Measurements from ENCODE around the gene SIDT2. TPM values are rescaled to one million over a fixed set of nuclear protein-coding genes. Genes with fewer than 3 reads are reported as not detected.

Gene SIDT2
- total and polyA plus RNA-seq, 2 of the 8 experiments (the other 6 are each of a cell fraction or from before 2014, with no cell fraction given) = 18.5 to 21.1 TPM

GRCh38 chr11:117193130-117194020 lies 14.8 kb downstream of the SIDT2 start:
- no peaks in the 10 kb centered on the region for H3K79me1 ChIP-seq (ENCODE audit: low read depth, low read length)
- H4K8ac ChIP-seq (ENCODE audit: extremely low read depth, insufficient read depth, low read length) = no peak overlapping the region
- no peak overlapping the region for H2BK5ac ChIP-seq (ENCODE audit: low read depth, low read length)
- peaks cover 0 to 11% (median 1%) of the 10 kb centered on the region in 4 experiments; a peak in 3 of 8 replicates for H3K36me3 ChIP-seq (ENCODE audit: control insufficient read depth in 2 of 4, insufficient read depth in 4 of 4, low read length in 3 of 4)
- H4K5ac ChIP-seq (ENCODE audit: insufficient read length, low read depth, low read length) = no peak overlapping the region
- no peak overlapping the region for H2BK12ac ChIP-seq (ENCODE audit: low read depth, low read length)
- H3K79me2 ChIP-seq (ENCODE audit: control insufficient read depth in 1 of 2, insufficient read depth in 2 of 2, low read length in 2 of 2) = no peaks in the 10 kb centered on the region
- no peak overlapping the region for H3K23ac ChIP-seq (ENCODE audit: insufficient read length)
- no peak overlapping the region for H4K91ac ChIP-seq (replicated peaks; ENCODE audit: insufficient read length, low read length)
- no peak overlapping the region for H3K4me3 ChIP-seq (ENCODE audit: extremely low read depth in 1 of 4, insufficient read depth in 2 of 4, low read depth in 3 of 4, low read length in 4 of 4)
- no peak overlapping the region for H2BK15ac ChIP-seq (ENCODE audit: low read length)
- H3K4me1 ChIP-seq (replicated peaks in 1 of 4; ENCODE audit: control insufficient read depth in 3 of 4, insufficient read depth in 4 of 4, low read length in 3 of 4) = peaks cover 3 to 6% (median 5%) of the 10 kb centered on the region in 4 experiments
- H3K23me2 ChIP-seq (ENCODE audit: low read depth, low read length) = no peaks in the 10 kb centered on the region
- H3K14ac ChIP-seq (ENCODE audit: insufficient read length) = no peak overlapping the region
- H2BK120ac ChIP-seq (replicated peaks; ENCODE audit: low read depth, low read length) = no peak overlapping the region
- POLR2A ChIA-PET (ENCODE audit: partially characterized antibody) = interaction anchor here (0.6 to 2.3 kb wide), 5 partner anchors 12 to 151 kb away, joined by 3 to 10 read pairs (median 4); no protein-coding TSS in a partner anchor
- no peaks in the 10 kb centered on the region for H3K27me3 ChIP-seq (replicated peaks in 1 of 4; ENCODE audit: control insufficient read depth in 3 of 4, extremely low read depth in 1 of 4, insufficient read depth in 3 of 4, low read length in 3 of 4)
- CTCF ChIA-PET (ENCODE audit: partially characterized antibody) = interaction anchor here (0.9 to 18.7 kb wide), 5 partner anchors 10 to 29 kb away, joined by 3 to 449 read pairs (median 9); partner anchors contain the start of genes PCSK7, RNF214 and SIDT2
- H3K56ac ChIP-seq (replicated peaks; ENCODE audit: insufficient read length, low read depth, low read length) = no peak overlapping the region
- no peak overlapping the region for H3K27ac ChIP-seq (ENCODE audit: low read depth, low read length)
- no peaks in the 10 kb centered on the region for H3K9me3 ChIP-seq (ENCODE audit: insufficient read depth in 2 of 2, low read depth in 1 of 2, low read length in 1 of 2)
- no peak for DNase-seq (ENCODE audit: low read depth in 1 of 2, low spot score in 2 of 2)
- no peak overlapping the region for H2BK20ac ChIP-seq (ENCODE audit: low read length)
- no peak overlapping the region for H3K4ac ChIP-seq (replicated peaks; ENCODE audit: insufficient read length, low read depth, low read length)
- 91% methylated on average over 14 of the region's 15 CpGs; no CpG with 5 or more reads in 1 of the 2 experiments for WGBS, 2 experiments (ENCODE audit: extremely low coverage in 1 of 2, insufficient coverage in 1 of 2, insufficient read length in 1 of 2, insufficient replicate concordance in 2 of 2, low coverage in 1 of 2, low lambda C conversion rate in 2 of 2, missing lambda C conversion rate in 1 of 2)
- TF ChIP-seq SRF (IDR thresholded peaks at IDR 0.05; ENCODE audit: low read depth, low read length) (no peak), SP4 (IDR thresholded peaks at IDR 0.05; ENCODE audit: low read length) (no peak), CBX8 (IDR thresholded peaks at IDR 0.05; ENCODE audit: borderline replicate concordance, low read depth, low read length) (no peak), HDAC2 (IDR thresholded peaks at IDR 0.05; ENCODE audit: borderline replicate concordance in 1 of 2, low read depth in 2 of 2, low read length in 2 of 2) (no peak), NANOG (IDR thresholded peaks at IDR 0.05; ENCODE audit: insufficient read depth, low read depth, low read length, poor library complexity, severe bottlenecking) (no peak), RXRA (IDR thresholded peaks at IDR 0.05; ENCODE audit: insufficient read depth, low read depth, low read length) (no peak), SAP30 (IDR thresholded peaks at IDR 0.05; ENCODE audit: insufficient read depth, insufficient replicate concordance, low read length) (no peak), ZNF274 (IDR thresholded peaks at IDR 0.05; ENCODE audit: borderline replicate concordance, extremely low read depth, low read length) (no peak)
- no peak overlapping the region for H2AK5ac ChIP-seq (ENCODE audit: low read depth, low read length)
- H4K20me1 ChIP-seq (replicated peaks in 1 of 2; ENCODE audit: control insufficient read depth in 1 of 2, insufficient read depth in 2 of 2, low read length in 2 of 2) = peaks cover 2% of the 10 kb centered on the region in 2 experiments
- no peak for FAIRE-seq
- no peak overlapping the region for H3K18ac ChIP-seq (ENCODE audit: extremely low read depth, low read length)
- no peak overlapping the region for H3K4me2 ChIP-seq (ENCODE audit: insufficient read depth in 1 of 2, low read depth in 2 of 2, low read length in 2 of 2)
- no peak overlapping the region for H3K9ac ChIP-seq (replicated peaks in 1 of 4; ENCODE audit: extremely low read depth in 1 of 4, low read depth in 3 of 4, low read length in 3 of 4)
- H2AFZ ChIP-seq (ENCODE audit: low read length) = no peak overlapping the region

All from H1 (cell line).